Measurements from ENCODE around the gene GRAMD1A. TPM values are rescaled to one million over a fixed set of nuclear protein-coding genes. Genes with fewer than 3 reads are reported as not detected.
A peak's percentile ranks its signal among the peaks of the same experiment; 100 is the strongest.

Gene GRAMD1A
- total and polyA plus RNA-seq, 9 of the 15 experiments (the other 6 are each of a cell fraction or from before 2014, with no cell fraction given): 1.4 to 63.8 (median 38.5) TPM

DNA sequence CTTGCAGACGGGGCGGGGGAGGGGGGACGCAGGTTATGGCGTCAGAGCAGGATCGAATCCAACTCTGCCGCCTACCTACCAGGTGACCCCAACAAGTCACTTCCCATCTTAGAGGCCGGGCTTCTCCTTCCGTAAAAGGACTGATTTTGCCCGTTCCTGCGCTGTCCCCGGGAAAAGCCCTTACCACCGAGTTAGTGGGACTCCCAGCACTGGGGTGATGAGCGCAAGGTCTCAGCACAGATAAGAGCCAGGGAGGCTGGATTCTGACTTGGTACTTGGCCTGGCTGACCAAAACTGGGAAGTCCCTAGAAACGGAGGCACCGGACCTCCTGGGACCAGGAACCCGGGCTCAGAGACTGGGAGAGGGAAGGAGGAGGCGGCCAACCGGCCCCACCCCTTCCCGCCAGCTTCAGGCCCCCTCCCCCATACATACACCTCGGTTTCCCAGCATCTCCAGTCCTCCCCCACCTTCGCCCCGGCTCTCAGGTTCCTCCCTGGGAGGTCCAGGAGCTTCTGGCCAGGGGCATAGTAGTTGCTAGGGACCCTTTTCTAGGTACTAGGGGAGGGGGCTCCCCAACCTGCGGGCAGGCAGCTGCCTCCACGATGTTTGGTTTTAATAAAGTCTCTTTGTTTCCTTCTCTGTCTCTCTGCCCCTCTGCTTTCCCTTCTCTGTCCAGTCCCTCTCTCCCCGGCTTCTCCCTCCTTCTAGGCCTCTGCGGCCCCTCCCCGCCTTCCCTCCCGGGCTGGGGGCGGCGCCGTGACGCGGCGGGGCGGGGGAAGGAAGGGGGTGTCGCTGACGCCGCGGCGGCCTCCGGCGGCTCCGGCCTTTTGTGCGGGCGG, at the start of gene GRAMD1A (continued):
- TF ChIP-seq XRCC4 (IDR thresholded peaks at IDR 0.05; ENCODE audit: extremely low read depth, insufficient read depth, insufficient read length) (no peak), RFX7 (CRISPR knock-in tag; IDR thresholded peaks at IDR 0.05) (no peak), THRAP3 (IDR thresholded peaks at IDR 0.05; ENCODE audit: borderline replicate concordance) (no peak), ZNF695 (CRISPR knock-in tag; IDR thresholded peaks at IDR 0.05) (no peak), MIER1 (IDR thresholded peaks at IDR 0.05; ENCODE audit: low read depth) (no peak), DIDO1 (tag; IDR thresholded peaks at IDR 0.05; ENCODE audit: low read depth) (no peak), JUNB (CRISPR knock-in tag; conservative IDR thresholded peaks at IDR 0.05) (no peak), ZNF699 (CRISPR knock-in tag; IDR thresholded peaks at IDR 0.05; ENCODE audit: insufficient replicate concordance) (no peak), SP2 (IDR thresholded peaks at IDR 0.05; ENCODE audit: extremely low read depth, low read depth, low read length, poor library complexity, severe bottlenecking) (no peak), ZSCAN29 (IDR thresholded peaks at IDR 0.05) (no peak), PYGO2 (tag; IDR thresholded peaks at IDR 0.05) (no peak), GTF2A2 (tag; IDR thresholded peaks at IDR 0.05) (no peak), ELF4 (CRISPR knock-in tag; IDR thresholded peaks at IDR 0.05) (no peak), KLF13 (tag; IDR thresholded peaks at IDR 0.05; ENCODE audit: borderline replicate concordance, low read depth) (no peak), ELF2 (CRISPR knock-in tag; IDR thresholded peaks at IDR 0.05) (no peak), NFRKB (IDR thresholded peaks at IDR 0.05; ENCODE audit: low read depth) (peak; percentile 36; the same call in 1 of the 2 replicates), ZNF75A (CRISPR knock-in tag; IDR thresholded peaks at IDR 0.05) (no peak), TEAD2 (tag; IDR thresholded peaks at IDR 0.05) (no peak)
- TF ChIP-seq, protein P1, sequence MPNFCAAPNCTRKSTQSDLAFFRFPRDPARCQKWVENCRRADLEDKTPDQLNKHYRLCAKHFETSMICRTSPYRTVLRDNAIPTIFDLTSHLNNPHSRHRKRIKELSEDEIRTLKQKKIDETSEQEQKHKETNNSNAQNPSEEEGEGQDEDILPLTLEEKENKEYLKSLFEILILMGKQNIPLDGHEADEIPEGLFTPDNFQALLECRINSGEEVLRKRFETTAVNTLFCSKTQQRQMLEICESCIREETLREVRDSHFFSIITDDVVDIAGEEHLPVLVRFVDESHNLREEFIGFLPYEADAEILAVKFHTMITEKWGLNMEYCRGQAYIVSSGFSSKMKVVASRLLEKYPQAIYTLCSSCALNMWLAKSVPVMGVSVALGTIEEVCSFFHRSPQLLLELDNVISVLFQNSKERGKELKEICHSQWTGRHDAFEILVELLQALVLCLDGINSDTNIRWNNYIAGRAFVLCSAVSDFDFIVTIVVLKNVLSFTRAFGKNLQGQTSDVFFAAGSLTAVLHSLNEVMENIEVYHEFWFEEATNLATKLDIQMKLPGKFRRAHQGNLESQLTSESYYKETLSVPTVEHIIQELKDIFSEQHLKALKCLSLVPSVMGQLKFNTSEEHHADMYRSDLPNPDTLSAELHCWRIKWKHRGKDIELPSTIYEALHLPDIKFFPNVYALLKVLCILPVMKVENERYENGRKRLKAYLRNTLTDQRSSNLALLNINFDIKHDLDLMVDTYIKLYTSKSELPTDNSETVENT (CRISPR knock-in tag; IDR thresholded peaks at IDR 0.05): no peak
- TF ChIP-seq, protein P2, sequence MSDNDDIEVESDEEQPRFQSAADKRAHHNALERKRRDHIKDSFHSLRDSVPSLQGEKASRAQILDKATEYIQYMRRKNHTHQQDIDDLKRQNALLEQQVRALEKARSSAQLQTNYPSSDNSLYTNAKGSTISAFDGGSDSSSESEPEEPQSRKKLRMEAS (CRISPR knock-in tag; IDR thresholded peaks at IDR 0.05): no peak
- TF ChIP-seq, protein P3, sequence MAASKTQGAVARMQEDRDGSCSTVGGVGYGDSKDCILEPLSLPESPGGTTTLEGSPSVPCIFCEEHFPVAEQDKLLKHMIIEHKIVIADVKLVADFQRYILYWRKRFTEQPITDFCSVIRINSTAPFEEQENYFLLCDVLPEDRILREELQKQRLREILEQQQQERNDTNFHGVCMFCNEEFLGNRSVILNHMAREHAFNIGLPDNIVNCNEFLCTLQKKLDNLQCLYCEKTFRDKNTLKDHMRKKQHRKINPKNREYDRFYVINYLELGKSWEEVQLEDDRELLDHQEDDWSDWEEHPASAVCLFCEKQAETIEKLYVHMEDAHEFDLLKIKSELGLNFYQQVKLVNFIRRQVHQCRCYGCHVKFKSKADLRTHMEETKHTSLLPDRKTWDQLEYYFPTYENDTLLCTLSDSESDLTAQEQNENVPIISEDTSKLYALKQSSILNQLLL (CRISPR knock-in tag; IDR thresholded peaks at IDR 0.05; ENCODE audit: borderline replicate concordance): no peak
- TF ChIP-seq, protein P4, sequence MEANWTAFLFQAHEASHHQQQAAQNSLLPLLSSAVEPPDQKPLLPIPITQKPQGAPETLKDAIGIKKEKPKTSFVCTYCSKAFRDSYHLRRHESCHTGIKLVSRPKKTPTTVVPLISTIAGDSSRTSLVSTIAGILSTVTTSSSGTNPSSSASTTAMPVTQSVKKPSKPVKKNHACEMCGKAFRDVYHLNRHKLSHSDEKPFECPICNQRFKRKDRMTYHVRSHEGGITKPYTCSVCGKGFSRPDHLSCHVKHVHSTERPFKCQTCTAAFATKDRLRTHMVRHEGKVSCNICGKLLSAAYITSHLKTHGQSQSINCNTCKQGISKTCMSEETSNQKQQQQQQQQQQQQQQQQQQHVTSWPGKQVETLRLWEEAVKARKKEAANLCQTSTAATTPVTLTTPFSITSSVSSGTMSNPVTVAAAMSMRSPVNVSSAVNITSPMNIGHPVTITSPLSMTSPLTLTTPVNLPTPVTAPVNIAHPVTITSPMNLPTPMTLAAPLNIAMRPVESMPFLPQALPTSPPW (CRISPR knock-in tag; IDR thresholded peaks at IDR 0.05): peak; percentile 97
- TF ChIP-seq, protein P5, sequence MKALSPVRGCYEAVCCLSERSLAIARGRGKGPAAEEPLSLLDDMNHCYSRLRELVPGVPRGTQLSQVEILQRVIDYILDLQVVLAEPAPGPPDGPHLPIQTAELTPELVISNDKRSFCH (CRISPR knock-in tag; IDR thresholded peaks at IDR 0.05): no peak
- TF ChIP-seq, protein P5 (tag; IDR thresholded peaks at IDR 0.05): no peak
